SIG-M5 (cell line): Measurements from ENCODE around the gene CLN5.
"Not testable (repeated sequence)": the region's sequence is repeated elsewhere in the genome, so short reads cannot be mapped to it uniquely, and the experiment has no call there.

ENCODE experiments used
- DNase-seq: peaks from one replicate; lab custom pipeline; 2025; lab: John Stamatoyannopoulos, UW

CLN5 gene

GRCh38 chr13:76975863-76976262, 16.0 kb upstream of the CLN5 start:
- no peak for DNase-seq

GRCh38 chr13:76976490-76976889, 15.4 kb upstream of the CLN5 start:
- no peak for DNase-seq

GRCh38 chr13:76976929-76977328, 15.0 kb upstream of the CLN5 start:
- DNase-seq, result no peak

GRCh38 chr13:76980075-76980718, 11.7 kb upstream of the CLN5 start:
- no peak for DNase-seq

GRCh38 chr13:76982061-76982460, 9.8 kb upstream of the CLN5 start:
- DNase-seq, result no peak

GRCh38 chr13:76983676-76984075, 8.2 kb upstream of the CLN5 start:
- no peak for DNase-seq

- DNase-seq, result no peak
These were observed 467 bp upstream of the CLN5 start for GRCh38 chr13:76991432-76991795.

GRCh38 chr13:76992548-76993001, 694 bp downstream of the CLN5 start:
- DNase-seq, result no peak

- no peak for DNase-seq
These were observed 1.1 kb downstream of the CLN5 start for GRCh38 chr13:76993021-76993420.

- DNase-seq, result no peak
These were observed 1.6 kb downstream of the CLN5 start for GRCh38 chr13:76993473-76993872.

GRCh38 chr13:76994281-76994680, 2.4 kb downstream of the CLN5 start:
- DNase-seq, result no peak

GRCh38 chr13:77000475-77000874, 8.6 kb downstream of the CLN5 start:
- no peak for DNase-seq

- DNase-seq, result no peak
These were observed 9.7 kb downstream of the CLN5 start for GRCh38 chr13:77001540-77001939.

- no peak for DNase-seq
These were observed 10.2 kb downstream of the CLN5 start for GRCh38 chr13:77001963-77002587.

GRCh38 chr13:77002590-77003190, 10.8 kb downstream of the CLN5 start:
- no peak for DNase-seq

- not testable (repeated sequence) for DNase-seq
These were observed 16.5 kb downstream of the CLN5 start for GRCh38 chr13:77008337-77008736.

- DNase-seq, result no peak
These were observed 17.1 kb downstream of the CLN5 start for GRCh38 chr13:77009011-77009410.

GRCh38 chr13:77009719-77010118, 17.8 kb downstream of the CLN5 start:
- DNase-seq, result not testable (repeated sequence)

- no peak for DNase-seq
These were observed 22.1 kb downstream of the CLN5 start for GRCh38 chr13:77013853-77014542.

- no peak for DNase-seq
These were observed 23.2 kb downstream of the CLN5 start for GRCh38 chr13:77014906-77015685.

GRCh38 chr13:77016251-77016812, 24.5 kb downstream of the CLN5 start:
- no peak for DNase-seq
